ENCODE results near the gene DYNC1I1. TPM values are rescaled to one million over a fixed set of nuclear protein-coding genes. Genes with fewer than 3 reads are reported as not detected.

The DYNC1I1 gene
- total and polyA plus RNA-seq, 4 donors, result 0.28 to 0.67 (median 0.39) TPM

DNA sequence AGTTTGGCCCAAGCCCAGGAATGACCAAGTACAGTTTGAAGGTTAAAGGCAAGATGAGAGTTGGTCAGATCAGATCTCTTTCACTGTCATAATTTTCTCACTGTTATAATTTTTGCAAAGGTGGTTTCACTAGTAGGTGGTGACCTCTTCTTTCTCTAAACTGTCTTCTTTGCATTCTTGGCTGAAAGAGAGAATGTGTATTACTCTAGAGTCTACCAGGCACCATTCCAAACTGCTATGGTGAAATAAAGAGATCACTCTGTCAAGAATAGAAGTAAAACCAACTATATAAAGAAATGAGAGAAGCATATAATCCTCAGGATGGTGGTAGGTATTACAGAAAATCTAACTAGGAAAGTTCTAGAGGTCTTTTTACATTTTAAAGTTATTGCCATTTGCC is 72.7 kb downstream of the DYNC1I1 start:
- H3K4me1 ChIP-seq (ENCODE audit: control insufficient read depth in 4 of 4, insufficient read depth in 4 of 4, low read length in 3 of 4), result no peaks in the 10 kb centered on the region
- H3K27ac ChIP-seq (ENCODE audit: low read depth in 1 of 2, low read length in 2 of 2), result no peak overlapping the region
- TF ChIP-seq HNF4A (conservative IDR thresholded peaks at IDR 0.05) (no peak), NR2F2 (IDR thresholded peaks at IDR 0.05) (no peak), HNF4G (IDR thresholded peaks at IDR 0.05) (no peak), RXRA (IDR thresholded peaks at IDR 0.05) (no peak), GABPA (IDR thresholded peaks at IDR 0.05 in 1 of 2, conservative IDR thresholded peaks at IDR 0.05 in 1 of 2) (no peak), JUND (IDR thresholded peaks at IDR 0.05) (no peak), EGR1 (IDR thresholded peaks at IDR 0.05; ENCODE audit: low read depth in 2 of 2) (no peak), RAD21 (IDR thresholded peaks at IDR 0.05) (no peak)
- TF ChIP-seq, protein P1, sequence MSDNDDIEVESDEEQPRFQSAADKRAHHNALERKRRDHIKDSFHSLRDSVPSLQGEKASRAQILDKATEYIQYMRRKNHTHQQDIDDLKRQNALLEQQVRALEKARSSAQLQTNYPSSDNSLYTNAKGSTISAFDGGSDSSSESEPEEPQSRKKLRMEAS (IDR thresholded peaks at IDR 0.05), result no peak
- TF ChIP-seq, protein P2, sequence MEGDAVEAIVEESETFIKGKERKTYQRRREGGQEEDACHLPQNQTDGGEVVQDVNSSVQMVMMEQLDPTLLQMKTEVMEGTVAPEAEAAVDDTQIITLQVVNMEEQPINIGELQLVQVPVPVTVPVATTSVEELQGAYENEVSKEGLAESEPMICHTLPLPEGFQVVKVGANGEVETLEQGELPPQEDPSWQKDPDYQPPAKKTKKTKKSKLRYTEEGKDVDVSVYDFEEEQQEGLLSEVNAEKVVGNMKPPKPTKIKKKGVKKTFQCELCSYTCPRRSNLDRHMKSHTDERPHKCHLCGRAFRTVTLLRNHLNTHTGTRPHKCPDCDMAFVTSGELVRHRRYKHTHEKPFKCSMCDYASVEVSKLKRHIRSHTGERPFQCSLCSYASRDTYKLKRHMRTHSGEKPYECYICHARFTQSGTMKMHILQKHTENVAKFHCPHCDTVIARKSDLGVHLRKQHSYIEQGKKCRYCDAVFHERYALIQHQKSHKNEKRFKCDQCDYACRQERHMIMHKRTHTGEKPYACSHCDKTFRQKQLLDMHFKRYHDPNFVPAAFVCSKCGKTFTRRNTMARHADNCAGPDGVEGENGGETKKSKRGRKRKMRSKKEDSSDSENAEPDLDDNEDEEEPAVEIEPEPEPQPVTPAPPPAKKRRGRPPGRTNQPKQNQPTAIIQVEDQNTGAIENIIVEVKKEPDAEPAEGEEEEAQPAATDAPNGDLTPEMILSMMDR (IDR thresholded peaks at IDR 0.05; ENCODE audit: low read depth, low read length, missing input control), result no peak
- TF ChIP-seq, protein P3, sequence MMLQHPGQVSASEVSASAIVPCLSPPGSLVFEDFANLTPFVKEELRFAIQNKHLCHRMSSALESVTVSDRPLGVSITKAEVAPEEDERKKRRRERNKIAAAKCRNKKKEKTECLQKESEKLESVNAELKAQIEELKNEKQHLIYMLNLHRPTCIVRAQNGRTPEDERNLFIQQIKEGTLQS (IDR thresholded peaks at IDR 0.05), result no peak
- H3K9me3 ChIP-seq (ENCODE audit: control insufficient read depth in 4 of 4, low read length in 3 of 4), result no peaks in the 10 kb centered on the region
- DNase-seq (ENCODE audit: low spot score), result no peak
- H3K4me3 ChIP-seq (ENCODE audit: low read depth in 1 of 3, low read length in 3 of 3), result no peak overlapping the region
- no peak overlapping the region for H3K9ac ChIP-seq (ENCODE audit: low read depth in 1 of 2, low read length in 2 of 2)
- peaks cover 0 to under 1% (median 0%) of the 10 kb centered on the region in 4 donors for H3K27me3 ChIP-seq (ENCODE audit: control insufficient read depth in 4 of 4, insufficient read depth in 4 of 4, low read length in 3 of 4)
- H3K36me3 ChIP-seq (ENCODE audit: control insufficient read depth in 4 of 4, insufficient read depth in 3 of 4, low read depth in 1 of 4, low read length in 3 of 4), result no peaks in the 10 kb centered on the region

DNA sequence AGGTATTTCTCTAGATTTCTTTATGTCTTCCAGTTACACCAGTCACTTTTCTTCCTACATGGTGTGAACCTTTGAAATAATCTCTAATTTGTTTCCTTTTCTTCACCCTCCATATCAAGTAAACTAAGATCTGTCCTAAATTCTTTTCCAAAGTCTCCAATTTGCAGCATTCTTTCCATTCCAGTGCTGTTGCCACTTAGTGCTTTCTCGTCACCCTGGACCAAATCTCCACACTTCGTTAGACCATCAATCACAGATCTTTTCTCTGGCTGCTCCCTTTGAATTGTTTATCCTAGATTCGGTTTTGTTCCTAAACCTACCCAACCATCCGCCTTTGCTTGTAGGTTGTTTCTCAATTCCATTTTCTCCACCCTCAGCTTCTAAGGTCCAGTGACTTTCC is 74.7 kb downstream of the DYNC1I1 start:
- no peaks in the 10 kb centered on the region for H3K4me1 ChIP-seq (ENCODE audit: control insufficient read depth in 4 of 4, insufficient read depth in 4 of 4, low read length in 3 of 4)
- TF ChIP-seq JUND (IDR thresholded peaks at IDR 0.05), result no peak
- no peak for TF ChIP-seq YY1 (IDR thresholded peaks at IDR 0.05)
- no peak for TF ChIP-seq SP1 (IDR thresholded peaks at IDR 0.05)
- TF ChIP-seq, protein P4, sequence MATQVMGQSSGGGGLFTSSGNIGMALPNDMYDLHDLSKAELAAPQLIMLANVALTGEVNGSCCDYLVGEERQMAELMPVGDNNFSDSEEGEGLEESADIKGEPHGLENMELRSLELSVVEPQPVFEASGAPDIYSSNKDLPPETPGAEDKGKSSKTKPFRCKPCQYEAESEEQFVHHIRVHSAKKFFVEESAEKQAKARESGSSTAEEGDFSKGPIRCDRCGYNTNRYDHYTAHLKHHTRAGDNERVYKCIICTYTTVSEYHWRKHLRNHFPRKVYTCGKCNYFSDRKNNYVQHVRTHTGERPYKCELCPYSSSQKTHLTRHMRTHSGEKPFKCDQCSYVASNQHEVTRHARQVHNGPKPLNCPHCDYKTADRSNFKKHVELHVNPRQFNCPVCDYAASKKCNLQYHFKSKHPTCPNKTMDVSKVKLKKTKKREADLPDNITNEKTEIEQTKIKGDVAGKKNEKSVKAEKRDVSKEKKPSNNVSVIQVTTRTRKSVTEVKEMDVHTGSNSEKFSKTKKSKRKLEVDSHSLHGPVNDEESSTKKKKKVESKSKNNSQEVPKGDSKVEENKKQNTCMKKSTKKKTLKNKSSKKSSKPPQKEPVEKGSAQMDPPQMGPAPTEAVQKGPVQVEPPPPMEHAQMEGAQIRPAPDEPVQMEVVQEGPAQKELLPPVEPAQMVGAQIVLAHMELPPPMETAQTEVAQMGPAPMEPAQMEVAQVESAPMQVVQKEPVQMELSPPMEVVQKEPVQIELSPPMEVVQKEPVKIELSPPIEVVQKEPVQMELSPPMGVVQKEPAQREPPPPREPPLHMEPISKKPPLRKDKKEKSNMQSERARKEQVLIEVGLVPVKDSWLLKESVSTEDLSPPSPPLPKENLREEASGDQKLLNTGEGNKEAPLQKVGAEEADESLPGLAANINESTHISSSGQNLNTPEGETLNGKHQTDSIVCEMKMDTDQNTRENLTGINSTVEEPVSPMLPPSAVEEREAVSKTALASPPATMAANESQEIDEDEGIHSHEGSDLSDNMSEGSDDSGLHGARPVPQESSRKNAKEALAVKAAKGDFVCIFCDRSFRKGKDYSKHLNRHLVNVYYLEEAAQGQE (IDR thresholded peaks at IDR 0.05), result no peak
- TF ChIP-seq RAD21 (IDR thresholded peaks at IDR 0.05), result no peak
- no peak for TF ChIP-seq HNF4G (IDR thresholded peaks at IDR 0.05)
- TF ChIP-seq HNF4A (conservative IDR thresholded peaks at IDR 0.05), result no peak
- H3K9me3 ChIP-seq (ENCODE audit: control insufficient read depth in 4 of 4, low read length in 3 of 4), result no peaks in the 10 kb centered on the region
- H3K27me3 ChIP-seq (ENCODE audit: control insufficient read depth in 4 of 4, insufficient read depth in 4 of 4, low read length in 3 of 4), result no peaks in the 10 kb centered on the region
- no peak for DNase-seq (ENCODE audit: low spot score)
- H3K4me3 ChIP-seq (ENCODE audit: low read depth in 1 of 3, low read length in 3 of 3), result no peak overlapping the region
- H3K27ac ChIP-seq (ENCODE audit: low read depth in 1 of 2, low read length in 2 of 2), result no peak overlapping the region
- H3K9ac ChIP-seq (ENCODE audit: low read depth in 1 of 2, low read length in 2 of 2), result no peak overlapping the region
- 56% methylated on average over 4 of the region's 4 CpGs for WGBS
- H3K36me3 ChIP-seq (ENCODE audit: control insufficient read depth in 4 of 4, insufficient read depth in 3 of 4, low read depth in 1 of 4, low read length in 3 of 4), result no peaks in the 10 kb centered on the region
